Vagina (tissue), 2 donors: ENCODE results near the gene HNRNPK. TPM values are rescaled to one million over a fixed set of nuclear protein-coding genes. Genes with fewer than 3 reads are reported as not detected.
"Not testable (repeated sequence)": the region's sequence is repeated elsewhere in the genome, so short reads cannot be mapped to it uniquely, and the experiment has no call there.

Experiments
- DNase-seq, 2 donors: peaks; one replicate each; pipeline ENCODE4 v3.0.0-alpha.2; 2017; ENCODE audit errors: extremely low spot score in 2 of 2
- H3K27ac ChIP-seq: fragments of 200-600 bp; sonication (generic); one replicate; pipeline ENCODE4 v1.5.1; 2019
- H3K27me3 ChIP-seq: fragments of 200-600 bp; sonication (generic); one replicate; pipeline ENCODE4 v1.5.1; 2019
- H3K36me3 ChIP-seq, 2 donors: fragments of 200-600 bp; sonication (generic); one replicate each; pipeline ENCODE4 v1.5.1; 2017 to 2019
- H3K4me1 ChIP-seq: fragments of 200-600 bp; sonication (generic); one replicate; pipeline ENCODE4 v1.5.1; 2019
- H3K4me3 ChIP-seq, 2 donors: fragments of 200-600 bp; sonication (generic); 1 replicate in 1 of 2; 2 replicates in 1 of 2; pipeline ENCODE4 v1.5.1; 2016 to 2019
- H3K9me3 ChIP-seq: fragments of 200-600 bp; sonication (generic); one replicate; pipeline ENCODE4 v1.5.1; 2019
- CTCF ChIP-seq, 3 experiments: fragments of 450-650 bp in 2 of 3; fragments of 200-600 bp in 1 of 3; sonication (generic) in 1 of 3; IDR thresholded peaks; one replicate each; pipeline ENCODE4 v1.5.1; 2017 to 2019; ENCODE audit warnings: antibody characterized with exemption in 3 of 3, mild to moderate bottlenecking in 2 of 3, moderate library complexity in 2 of 3
- POLR2A ChIP-seq, 2 donors: fragments of 450-650 bp; IDR thresholded peaks; one replicate each; pipeline ENCODE4 v1.6.1; 2017; ENCODE audit warnings: antibody characterized with exemption in 2 of 2, mild to moderate bottlenecking in 2 of 2, moderate library complexity in 2 of 2
- POLR2AphosphoS5 ChIP-seq, 2 donors: sonication (generic); formaldehyde crosslinking; IDR thresholded peaks; one replicate each; pipeline ENCODE4 v1.9.0; 2017; ENCODE audit warnings: antibody characterized with exemption in 2 of 2, mild to moderate bottlenecking in 2 of 2, low read depth in 1 of 2; ENCODE audit not compliant: insufficient read depth in 1 of 2
- intact Hi-C: fragments of 100-400 bp; cut with DNase I; formaldehyde crosslinking; loops from one replicate; pipeline ENCODE4 v1.15.1; 2023
- total RNA-seq: library from RNA; depleted of rRNA; stranded (reverse); fragments of >200 nt; gene quantifications from one replicate; pipeline ENCODE4 v1.2.3, GENCODE V29; 2016

The HNRNPK gene
- total RNA-seq, 1 donor from 2014 or later, result 409 TPM

- Histone ChIP-seq H3K4me3 (peak overlapping the region; percentile 70 to 76), H3K27me3 (no peaks in the 10 kb centered on the region), H3K27ac (peak overlapping the region; percentile 78), H3K4me1 (peaks cover 19% of the 10 kb centered on the region), H3K36me3 (peaks cover 0 to 9% of the 10 kb centered on the region in 2 donors), H3K9me3 (no peaks in the 10 kb centered on the region)
- no peak for TF ChIP-seq POLR2A (IDR thresholded peaks at IDR 0.05)
- TF ChIP-seq POLR2AphosphoS5 (IDR thresholded peaks at IDR 0.05; ENCODE audit: insufficient read depth in 1 of 2, low read depth in 1 of 2), result peak; percentile 28 to 76
- no peak for DNase-seq
- intact Hi-C loops, result no loop called here
Measured at GRCh38 chr9:83956436-83957247, 23.4 kb downstream of the HNRNPK start.

GRCh38 chr9:83956086-83956435 is 24.0 kb downstream of the HNRNPK start:
- no peak for DNase-seq
- Histone ChIP-seq H3K4me1 (peaks cover 19% of the 10 kb centered on the region), H3K27me3 (no peaks in the 10 kb centered on the region), H3K27ac (peak overlapping the region; percentile 78), H3K9me3 (no peaks in the 10 kb centered on the region), H3K36me3 (peaks cover 0 to 9% of the 10 kb centered on the region in 2 donors), H3K4me3 (peak overlapping the region; percentile 70 to 76)
- TF ChIP-seq POLR2A (IDR thresholded peaks at IDR 0.05) (no peak), CTCF (IDR thresholded peaks at IDR 0.05) (no peak), POLR2AphosphoS5 (IDR thresholded peaks at IDR 0.05; ENCODE audit: insufficient read depth in 1 of 2, low read depth in 1 of 2) (no peak)
- intact Hi-C loops, result no loop called here

GRCh38 chr9:83948096-83948495 is 31.9 kb downstream of the HNRNPK start:
- H3K9me3 ChIP-seq, H3K27ac ChIP-seq, H3K27me3 ChIP-seq, H3K4me1 ChIP-seq, DNase-seq, H3K4me3 ChIP-seq: not testable (repeated sequence)
- intact Hi-C loops, result loop anchor here (10.0 kb wide), 1 partner anchor 227 kb away; no protein-coding TSS in a partner anchor
- peaks cover 0 to 21% of the 10 kb centered on the region in 2 donors for H3K36me3 ChIP-seq

GRCh38 chr9:83940590-83941303 is 39.3 kb downstream of the HNRNPK start:
- peaks cover 0 to 33% of the 10 kb centered on the region in 2 donors for H3K36me3 ChIP-seq

GRCh38 chr9:83937861-83938455 is 42.1 kb downstream of the HNRNPK start:
- peak; percentile 55 to 79 (median 73) for TF ChIP-seq CTCF (IDR thresholded peaks at IDR 0.05)
- TF ChIP-seq POLR2AphosphoS5 (IDR thresholded peaks at IDR 0.05; ENCODE audit: insufficient read depth in 1 of 2, low read depth in 1 of 2), result peak in 1 of 2 donors; percentile 11
- no peak for TF ChIP-seq POLR2A (IDR thresholded peaks at IDR 0.05)
- no peaks in the 10 kb centered on the region for H3K27me3 ChIP-seq
- H3K27ac ChIP-seq, result no peak overlapping the region
- H3K9me3 ChIP-seq, result no peaks in the 10 kb centered on the region
- intact Hi-C loops, result loop anchor here (5.0 kb wide), 1 partner anchor 324 kb away; no protein-coding TSS in a partner anchor
- H3K36me3 ChIP-seq, result peaks cover 0 to 21% of the 10 kb centered on the region in 2 donors
- no peak for DNase-seq
- no peak overlapping the region for H3K4me3 ChIP-seq
- peaks cover 18% of the 10 kb centered on the region for H3K4me1 ChIP-seq

More at GRCh38 chr9:83940590-83941303, 39.3 kb downstream of the HNRNPK start:
- Histone ChIP-seq H3K27me3 (no peaks in the 10 kb centered on the region), H3K9me3 (no peaks in the 10 kb centered on the region), H3K4me3 (no peak overlapping the region), H3K27ac (no peak overlapping the region), H3K4me1 (no peaks in the 10 kb centered on the region)
- TF ChIP-seq CTCF (IDR thresholded peaks at IDR 0.05) (no peak), POLR2A (IDR thresholded peaks at IDR 0.05) (no peak), POLR2AphosphoS5 (IDR thresholded peaks at IDR 0.05; ENCODE audit: insufficient read depth in 1 of 2, low read depth in 1 of 2) (no peak)
- intact Hi-C loops, result loop anchor here (10.0 kb wide), 1 partner anchor 234 kb away; no protein-coding TSS in a partner anchor
- DNase-seq, result no peak
